ENCODE data around the gene PLD1. TPM values are rescaled to one million over a fixed set of nuclear protein-coding genes. Genes with fewer than 3 reads are reported as not detected.

Gene PLD1
- total RNA-seq, 1 donor from 2014 or later: 8.8 TPM

- H3K27me3 ChIP-seq: no peaks in the 10 kb centered on the region
- no peak for DNase-seq (ENCODE audit: low spot score in 2 of 2)
- intact Hi-C loops (cut with DNase I): no loop called here
- H3K27ac ChIP-seq: no peak overlapping the region
- no peaks in the 10 kb centered on the region for H3K9me3 ChIP-seq
- no peaks in the 10 kb centered on the region for H3K4me1 ChIP-seq
- H3K4me3 ChIP-seq: no peak overlapping the region
- TF ChIP-seq CTCF (IDR thresholded peaks at IDR 0.05): no peak
- H3K36me3 ChIP-seq: no peaks in the 10 kb centered on the region
These were observed 30.1 kb upstream of the PLD1 start for GRCh38 chr3:171840445-171840810.

GRCh38 chr3:171839270-171839669 is 29.0 kb upstream of the PLD1 start:
- intact Hi-C loops (cut with DNase I): no loop called here
- Histone ChIP-seq H3K9me3 (no peaks in the 10 kb centered on the region), H3K27me3 (no peaks in the 10 kb centered on the region), H3K36me3 (no peaks in the 10 kb centered on the region), H3K4me3 (no peak overlapping the region), H3K27ac (no peak overlapping the region), H3K4me1 (no peaks in the 10 kb centered on the region)
- no peak for DNase-seq (ENCODE audit: low spot score in 2 of 2)
- TF ChIP-seq CTCF (IDR thresholded peaks at IDR 0.05): no peak

- Histone ChIP-seq H3K9me3 (no peaks in the 10 kb centered on the region), H3K27ac (peak overlapping the region; percentile 31 to 47), H3K4me1 (no peaks in the 10 kb centered on the region), H3K36me3 (no peaks in the 10 kb centered on the region), H3K4me3 (peak overlapping the region; percentile 1 to 40), H3K27me3 (no peaks in the 10 kb centered on the region)
- peak in 1 of 2 donors; percentile 69 for DNase-seq (ENCODE audit: low spot score in 2 of 2)
- no peak for TF ChIP-seq CTCF (IDR thresholded peaks at IDR 0.05)
- intact Hi-C loops (cut with DNase I): no loop called here
These were observed 28.0 kb upstream of the PLD1 start for GRCh38 chr3:171838218-171838720.

- Histone ChIP-seq H3K27me3 (no peaks in the 10 kb centered on the region), H3K4me3 (peak overlapping the region in 1 of 2 donors; percentile 40), H3K4me1 (no peaks in the 10 kb centered on the region), H3K9me3 (no peaks in the 10 kb centered on the region), H3K27ac (peak overlapping the region; percentile 31 to 47), H3K36me3 (no peaks in the 10 kb centered on the region)
- TF ChIP-seq CTCF (IDR thresholded peaks at IDR 0.05): no peak
- DNase-seq (ENCODE audit: low spot score in 2 of 2): no peak
- intact Hi-C loops (cut with DNase I): no loop called here
These were observed 27.4 kb upstream of the PLD1 start for GRCh38 chr3:171837698-171838097.

- intact Hi-C loops (cut with DNase I): no loop called here
- H3K27ac ChIP-seq: no peak overlapping the region
- no peak for DNase-seq (ENCODE audit: low spot score in 2 of 2)
- no peaks in the 10 kb centered on the region for H3K27me3 ChIP-seq
- no peaks in the 10 kb centered on the region for H3K36me3 ChIP-seq
- no peak overlapping the region for H3K4me3 ChIP-seq
- H3K4me1 ChIP-seq: no peaks in the 10 kb centered on the region
- H3K9me3 ChIP-seq: no peaks in the 10 kb centered on the region
- TF ChIP-seq CTCF (IDR thresholded peaks at IDR 0.05): no peak
These were observed 26.6 kb upstream of the PLD1 start for GRCh38 chr3:171836855-171837254.

- Histone ChIP-seq H3K36me3 (no peaks in the 10 kb centered on the region), H3K9me3 (no peaks in the 10 kb centered on the region), H3K27ac (no peak overlapping the region), H3K4me1 (no peaks in the 10 kb centered on the region), H3K4me3 (no peak overlapping the region), H3K27me3 (no peaks in the 10 kb centered on the region)
- TF ChIP-seq CTCF (IDR thresholded peaks at IDR 0.05): no peak
- intact Hi-C loops (cut with DNase I): no loop called here
- no peak for DNase-seq (ENCODE audit: low spot score in 2 of 2)
These were observed 25.3 kb upstream of the PLD1 start for GRCh38 chr3:171835613-171836012.
